H1 (cell line): ENCODE data around the gene SENP7.
"Not testable (repeated sequence)": the region's sequence is repeated elsewhere in the genome, so short reads cannot be mapped to it uniquely, and the experiment has no call there.

Experiments
- ASH2L ChIP-seq: fragments of 200-600, 300-600 bp; sonication (generic); IDR thresholded peaks from one replicate; pipeline ENCODE4 v1.7.1; 2017; ENCODE audit warnings: low read length
- ATF2 ChIP-seq: IDR thresholded peaks from 2 replicates; pipeline ENCODE4 v1.6.1; 2012; ENCODE audit warnings: low read length, inconsistent platforms
- CBX8 ChIP-seq: fragments of 300-800, 300-1000 bp; sonication (generic); IDR thresholded peaks from 2 replicates; pipeline ENCODE4 v1.7.1; 2016; ENCODE audit warnings: low read depth, low read length, borderline replicate concordance
- EZH2 ChIP-seq: fragments of 200-600 bp; sonication (generic); IDR thresholded peaks from 2 replicates; pipeline ENCODE4 v1.7.1; 2012; ENCODE audit warnings: low read depth, mild to moderate bottlenecking, moderate library complexity, low read length, inconsistent platforms; ENCODE audit not compliant: severe bottlenecking
- FOSL1 ChIP-seq: IDR thresholded peaks from 2 replicates; pipeline ENCODE4 v1.6.1; 2011; ENCODE audit warnings: mild to moderate bottlenecking, low read depth, low read length, moderate library complexity; ENCODE audit not compliant: insufficient read depth
- GTF2F1 ChIP-seq: IDR thresholded peaks from 2 replicates; pipeline ENCODE4 v1.6.1; 2012; ENCODE audit warnings: low read depth, low read length, improper control_type of control experiment, borderline replicate concordance
- JUND ChIP-seq: IDR thresholded peaks from 2 replicates; pipeline ENCODE4 v1.6.1; 2011; ENCODE audit warnings: mild to moderate bottlenecking, improper control_type of control experiment, low read length
- NRF1 ChIP-seq: IDR thresholded peaks from 2 replicates; pipeline ENCODE4 v1.6.1; 2011; ENCODE audit warnings: mild to moderate bottlenecking, low read depth, low read length, improper control_type of control experiment
- POLR2AphosphoS5 ChIP-seq: IDR thresholded peaks from 2 replicates; pipeline ENCODE4 v1.6.1; 2011; ENCODE audit warnings: low read depth, low read length
- SP1 ChIP-seq: IDR thresholded peaks from 2 replicates; pipeline ENCODE4 v1.6.1; 2011; ENCODE audit warnings: low read depth, low read length
- TF ChIP-seq, protein P1 (sequence below), 3 experiments: IDR thresholded peaks; 1 replicate in 2 of 3; 2 replicates in 1 of 3; pipeline versions ENCODE4 v1.5.1 to v1.6.1; 2011; ENCODE audit warnings: low read length in 3 of 3, mild to moderate bottlenecking in 3 of 3, inconsistent platforms in 2 of 3, low read depth in 1 of 3, moderate library complexity in 1 of 3; ENCODE audit not compliant: insufficient read depth in 1 of 3; ENCODE audit errors: control extremely low read depth in 1 of 3

GRCh38 chr3:101467310-101467663 is 45.7 kb downstream of the SENP7 start:
- TF ChIP-seq, protein P1, sequence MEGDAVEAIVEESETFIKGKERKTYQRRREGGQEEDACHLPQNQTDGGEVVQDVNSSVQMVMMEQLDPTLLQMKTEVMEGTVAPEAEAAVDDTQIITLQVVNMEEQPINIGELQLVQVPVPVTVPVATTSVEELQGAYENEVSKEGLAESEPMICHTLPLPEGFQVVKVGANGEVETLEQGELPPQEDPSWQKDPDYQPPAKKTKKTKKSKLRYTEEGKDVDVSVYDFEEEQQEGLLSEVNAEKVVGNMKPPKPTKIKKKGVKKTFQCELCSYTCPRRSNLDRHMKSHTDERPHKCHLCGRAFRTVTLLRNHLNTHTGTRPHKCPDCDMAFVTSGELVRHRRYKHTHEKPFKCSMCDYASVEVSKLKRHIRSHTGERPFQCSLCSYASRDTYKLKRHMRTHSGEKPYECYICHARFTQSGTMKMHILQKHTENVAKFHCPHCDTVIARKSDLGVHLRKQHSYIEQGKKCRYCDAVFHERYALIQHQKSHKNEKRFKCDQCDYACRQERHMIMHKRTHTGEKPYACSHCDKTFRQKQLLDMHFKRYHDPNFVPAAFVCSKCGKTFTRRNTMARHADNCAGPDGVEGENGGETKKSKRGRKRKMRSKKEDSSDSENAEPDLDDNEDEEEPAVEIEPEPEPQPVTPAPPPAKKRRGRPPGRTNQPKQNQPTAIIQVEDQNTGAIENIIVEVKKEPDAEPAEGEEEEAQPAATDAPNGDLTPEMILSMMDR (IDR thresholded peaks at IDR 0.05; ENCODE audit: control extremely low read depth in 1 of 3, insufficient read depth in 1 of 3, low read depth in 1 of 3, low read length in 3 of 3), result not testable (repeated sequence)
- TF ChIP-seq SP1, ASH2L, POLR2AphosphoS5, GTF2F1, EZH2, ATF2, JUND, CBX8, NRF1, FOSL1: not testable (repeated sequence)
